C4-2B (cell line): ENCODE data around the gene ZNF677.
"Not testable (repeated sequence)": the region's sequence is repeated elsewhere in the genome, so short reads cannot be mapped to it uniquely, and the experiment has no call there.

Experiments
- H3K27ac ChIP-seq: fragments of 450-650 bp; 2 replicates; pipeline ENCODE4 v1.5.1; 2017
- ZFX ChIP-seq: fragments of 450-650 bp; IDR thresholded peaks from 2 replicates; pipeline ENCODE4 v1.6.1; 2017
- TF ChIP-seq, protein P1 (sequence below): fragments of 450-650 bp; conservative IDR thresholded peaks from 2 replicates; pipeline ENCODE4 v1.5.1; 2017; ENCODE audit warnings: mild to moderate bottlenecking

ZNF677 gene

DNA sequence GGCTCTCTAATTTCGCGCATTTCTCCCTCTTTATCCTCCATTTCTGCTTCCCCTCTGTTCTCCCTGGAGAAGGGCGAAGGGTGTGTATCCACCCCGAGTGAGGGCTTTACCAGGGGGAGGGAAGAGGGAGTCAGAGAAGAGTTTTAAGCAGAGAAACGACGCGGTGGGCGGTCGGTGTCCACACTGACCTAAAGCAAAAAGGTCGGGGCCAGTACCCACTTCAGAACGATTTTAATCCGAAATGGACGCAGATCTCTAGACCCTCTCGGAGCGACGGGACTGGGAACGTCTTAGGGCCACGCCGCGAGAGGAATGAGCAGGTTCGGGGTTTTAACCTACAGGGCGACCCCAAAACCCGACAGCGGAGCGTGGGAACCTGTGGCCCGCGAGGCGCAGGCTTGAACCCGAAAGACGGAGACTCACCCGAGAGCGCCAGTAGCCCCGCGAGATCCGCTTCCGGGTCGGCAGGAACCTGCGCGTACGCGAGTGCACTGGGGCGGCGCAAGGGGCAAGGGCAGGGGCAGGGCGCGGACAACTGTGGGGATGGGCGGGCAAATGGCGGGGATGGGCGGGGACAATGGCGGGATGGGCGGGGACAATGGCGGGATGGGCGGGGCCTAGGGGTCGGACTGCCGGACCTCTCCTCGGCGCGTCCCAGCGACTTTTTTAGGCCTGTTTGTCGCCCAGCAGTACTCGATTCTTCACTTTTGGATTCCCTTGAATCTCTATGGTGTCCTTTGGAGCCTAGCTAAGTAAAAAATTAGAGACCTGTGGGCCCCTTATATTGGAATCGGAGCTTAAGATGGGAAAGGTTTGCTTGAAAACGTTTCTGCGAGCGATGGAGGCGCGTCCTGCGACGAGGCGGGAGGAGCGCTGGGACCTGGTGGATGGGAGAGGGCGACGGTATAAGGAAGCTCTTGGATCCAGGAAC, at the start of gene ZNF677:
Gene ZNF677, minus strand, starts transcription at position 463 of the 931 bp plus-strand sequence. CDS start 3,323 bp downstream, outside the sequence.
- no peak for TF ChIP-seq ZFX
- TF ChIP-seq, protein P1, sequence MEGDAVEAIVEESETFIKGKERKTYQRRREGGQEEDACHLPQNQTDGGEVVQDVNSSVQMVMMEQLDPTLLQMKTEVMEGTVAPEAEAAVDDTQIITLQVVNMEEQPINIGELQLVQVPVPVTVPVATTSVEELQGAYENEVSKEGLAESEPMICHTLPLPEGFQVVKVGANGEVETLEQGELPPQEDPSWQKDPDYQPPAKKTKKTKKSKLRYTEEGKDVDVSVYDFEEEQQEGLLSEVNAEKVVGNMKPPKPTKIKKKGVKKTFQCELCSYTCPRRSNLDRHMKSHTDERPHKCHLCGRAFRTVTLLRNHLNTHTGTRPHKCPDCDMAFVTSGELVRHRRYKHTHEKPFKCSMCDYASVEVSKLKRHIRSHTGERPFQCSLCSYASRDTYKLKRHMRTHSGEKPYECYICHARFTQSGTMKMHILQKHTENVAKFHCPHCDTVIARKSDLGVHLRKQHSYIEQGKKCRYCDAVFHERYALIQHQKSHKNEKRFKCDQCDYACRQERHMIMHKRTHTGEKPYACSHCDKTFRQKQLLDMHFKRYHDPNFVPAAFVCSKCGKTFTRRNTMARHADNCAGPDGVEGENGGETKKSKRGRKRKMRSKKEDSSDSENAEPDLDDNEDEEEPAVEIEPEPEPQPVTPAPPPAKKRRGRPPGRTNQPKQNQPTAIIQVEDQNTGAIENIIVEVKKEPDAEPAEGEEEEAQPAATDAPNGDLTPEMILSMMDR = no peak
- H3K27ac ChIP-seq = no peak within 1 kb of the TSS

- H3K27ac ChIP-seq = not testable (repeated sequence)
Observed at GRCh38 chr19:53301341-53301740, 46.7 kb upstream of the ZNF677 start.

GRCh38 chr19:53294786-53295441, 40.2 kb upstream of the ZNF677 start:
- no peak overlapping the region for H3K27ac ChIP-seq
- no peak for TF ChIP-seq ZFX
- TF ChIP-seq, protein P1 = no peak

DNA sequence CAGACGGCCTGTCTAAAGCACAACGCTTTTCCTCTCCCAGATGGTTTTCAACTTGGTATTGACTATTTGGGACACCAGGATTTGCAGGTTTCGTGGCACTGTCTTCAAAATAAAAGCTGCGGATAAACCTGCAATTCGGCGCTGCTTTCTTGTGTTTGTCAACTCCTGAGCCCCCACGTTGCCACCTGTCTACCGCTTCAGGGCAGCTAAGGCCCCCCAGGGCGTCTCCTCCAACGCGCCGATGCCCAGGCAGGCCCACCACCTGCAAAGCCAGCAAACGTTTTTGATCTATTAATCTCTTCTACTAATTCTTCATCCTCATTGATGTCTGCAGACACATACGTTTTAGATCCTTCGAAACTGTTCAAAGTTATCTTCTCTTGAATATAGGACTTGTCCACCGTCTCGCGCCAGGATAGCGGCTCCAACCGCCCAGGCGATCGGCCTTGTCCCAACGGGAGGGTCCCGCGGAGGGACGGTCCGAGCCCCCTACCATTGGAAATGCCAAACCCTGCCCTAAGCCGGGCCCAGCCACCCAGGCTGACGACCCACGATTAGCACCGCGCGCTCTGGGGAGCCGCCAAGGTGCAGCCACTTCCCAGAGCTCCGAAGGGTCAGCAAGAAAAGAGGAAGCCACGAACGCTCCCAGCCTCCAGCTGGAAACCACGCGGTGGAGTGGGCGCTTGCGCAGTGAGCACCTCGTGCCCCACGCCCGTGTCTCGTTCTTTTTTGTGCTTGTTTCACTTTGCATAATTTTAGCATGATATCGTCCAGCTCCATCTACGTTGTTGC, 36.3 kb upstream of the ZNF677 start:
- H3K27ac ChIP-seq = no peak overlapping the region
- TF ChIP-seq, protein P1 = no peak
- TF ChIP-seq ZFX = no peak

- H3K27ac ChIP-seq = no peak overlapping the region
- TF ChIP-seq ZFX = no peak
- TF ChIP-seq, protein P1 = no peak
Observed at GRCh38 chr19:53285087-53285486, 30.4 kb upstream of the ZNF677 start.

DNA sequence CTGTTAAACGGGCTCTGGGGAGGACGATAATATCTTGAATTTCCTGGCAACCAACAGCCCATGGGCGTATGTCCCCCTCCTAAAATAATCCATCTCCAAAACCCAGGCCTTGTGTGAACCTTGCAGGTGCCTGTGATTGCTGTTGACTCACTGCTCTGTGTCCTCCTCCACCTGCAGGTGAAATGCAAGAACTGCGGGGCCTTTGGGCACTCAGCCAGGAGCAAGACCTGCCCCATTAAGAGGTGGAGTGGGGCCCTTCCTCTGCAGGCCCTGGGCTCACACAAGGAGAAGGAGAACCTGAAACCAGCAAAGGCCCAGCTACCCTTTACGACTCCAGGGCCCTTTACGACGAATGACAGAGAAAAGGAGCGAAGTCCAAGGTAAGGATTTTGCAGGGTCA, 27.3 kb upstream of the ZNF677 start:
- H3K27ac ChIP-seq = not testable (repeated sequence)

DNA sequence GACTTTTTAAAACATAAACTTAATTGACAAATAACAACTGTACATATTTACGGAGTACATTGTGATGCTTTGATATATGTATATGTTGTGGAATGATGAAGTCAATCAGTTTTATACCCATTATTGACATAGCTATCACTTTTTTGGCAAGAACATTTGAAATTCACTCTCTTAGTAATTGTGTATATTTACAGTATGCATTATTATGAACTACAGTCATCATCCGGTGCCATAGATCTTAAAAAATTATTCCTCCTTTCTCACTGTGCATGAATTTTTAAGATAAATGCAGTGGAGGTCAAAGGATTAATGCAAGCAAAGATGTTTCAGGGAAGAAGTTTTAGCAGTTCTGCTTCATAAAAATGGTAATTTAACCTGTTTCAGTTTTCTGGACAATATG, 20.8 kb upstream of the ZNF677 start:
- TF ChIP-seq ZFX = no peak
- TF ChIP-seq, protein P1 = no peak
- H3K27ac ChIP-seq = no peak overlapping the region

GRCh38 chr19:53272044-53272443, 17.4 kb upstream of the ZNF677 start:
- no peak overlapping the region for H3K27ac ChIP-seq
- TF ChIP-seq ZFX = no peak
- TF ChIP-seq, protein P1 = no peak

- not testable (repeated sequence) for H3K27ac ChIP-seq
Observed at GRCh38 chr19:53269861-53270260, 15.2 kb upstream of the ZNF677 start.

DNA sequence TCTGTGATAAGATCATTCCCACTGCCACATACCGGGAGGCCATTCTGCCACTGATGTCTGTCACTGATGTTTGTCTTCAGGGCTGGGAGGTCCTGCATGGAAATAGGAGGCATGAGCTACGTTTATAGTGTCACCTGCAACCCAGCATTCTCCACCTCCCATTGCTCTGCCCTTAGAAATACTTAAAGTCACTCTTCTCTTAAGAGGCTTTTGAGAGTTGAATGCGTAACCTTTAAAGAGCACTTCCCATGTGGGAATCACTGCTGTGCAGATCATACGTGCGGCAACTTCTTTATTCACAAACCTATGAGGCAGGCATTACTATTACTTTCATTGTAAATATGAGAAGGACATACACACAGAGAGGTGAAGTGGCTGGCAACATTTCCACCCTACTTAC, 12.9 kb upstream of the ZNF677 start, which contains the start of gene VN1R4:
Gene VN1R4, minus strand, starts transcription at position 101 of the 400 bp plus-strand sequence. Its CDS starts 58 bp downstream, at position 43.
- not testable (repeated sequence) for H3K27ac ChIP-seq
